NCI-H510A treated with DMSO at 0.1 percent for 48 hours (cell line): ENCODE measurements around the gene SH2D6.
"Not testable (repeated sequence)": the region's sequence is repeated elsewhere in the genome, so short reads cannot be mapped to it uniquely, and the experiment has no call there.

ENCODE experiments used
- DNase-seq: peaks from one replicate; lab custom pipeline; 2025; lab: John Stamatoyannopoulos, UW

SH2D6 gene

DNA sequence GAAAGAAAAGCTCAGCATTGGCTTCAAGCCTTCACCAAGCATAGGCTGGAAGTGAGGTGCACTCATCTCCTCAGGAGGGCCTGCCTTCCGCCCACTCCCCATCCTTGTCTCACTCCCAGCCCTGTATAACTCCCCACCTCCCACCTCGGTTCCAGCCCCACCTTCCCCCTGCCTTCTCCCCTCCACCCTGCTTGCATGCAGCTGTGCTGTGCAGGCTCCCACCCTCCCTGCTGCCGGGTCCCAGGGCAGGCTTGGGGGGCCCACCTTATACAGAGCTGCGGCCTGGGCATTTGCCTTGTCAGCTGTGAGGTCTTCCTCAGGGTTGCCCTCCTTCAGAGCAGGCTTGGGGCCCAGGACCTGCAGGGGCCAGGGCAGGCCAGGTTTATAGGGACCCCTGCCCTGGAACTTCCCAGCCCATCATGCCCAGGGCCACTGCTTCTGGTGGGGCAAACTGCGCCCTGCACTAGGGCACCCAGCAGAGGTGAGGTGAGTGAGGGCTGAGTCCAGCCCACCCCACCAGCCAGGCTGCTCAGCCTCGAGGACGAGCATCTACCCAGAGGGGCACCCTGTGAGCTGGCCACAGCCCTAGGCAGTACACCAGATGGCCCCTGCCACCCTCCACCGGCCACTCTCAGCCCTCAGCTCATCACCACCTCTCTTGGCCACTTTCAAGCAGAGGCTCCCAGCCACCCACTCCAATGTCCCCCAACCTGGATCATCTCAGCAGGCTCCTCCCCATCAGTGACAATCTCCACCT lies 19.9 kb upstream of the SH2D6 start:
- no peak for DNase-seq

DNA sequence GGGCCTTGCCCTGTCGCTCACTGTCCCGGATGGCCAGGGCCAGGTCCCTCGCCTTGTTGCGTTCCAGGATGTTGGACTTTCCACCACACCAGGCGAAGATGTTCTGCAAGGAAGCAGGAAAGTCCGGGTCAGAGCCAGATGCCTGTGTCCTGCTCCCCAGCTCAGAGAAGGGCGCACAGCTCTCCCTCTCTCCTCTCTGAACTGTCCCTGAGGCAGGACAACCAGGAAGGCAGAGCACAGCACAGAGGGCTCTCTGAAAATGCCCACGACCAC lies 19.4 kb upstream of the SH2D6 start:
- no peak for DNase-seq

DNA sequence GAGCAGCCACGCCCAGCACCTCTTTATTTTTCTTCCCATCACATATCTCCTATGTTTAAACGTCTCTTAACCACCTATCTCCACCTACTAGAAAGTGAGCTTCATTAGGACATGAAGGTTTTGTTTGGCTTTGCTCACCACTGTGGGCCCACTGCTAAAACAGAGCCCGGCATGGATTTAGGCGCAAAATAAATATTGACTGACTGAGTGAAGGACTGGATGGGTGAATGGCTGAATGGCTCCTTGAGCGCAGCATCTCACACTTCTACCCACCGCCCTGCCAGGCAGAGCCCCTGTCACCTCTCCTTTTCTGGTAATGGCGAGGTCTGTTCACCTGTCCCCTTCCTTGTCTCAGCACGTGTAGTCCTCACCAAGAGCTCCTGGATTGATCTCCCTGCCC lies 18.5 kb upstream of the SH2D6 start:
- DNase-seq: no peak

DNA sequence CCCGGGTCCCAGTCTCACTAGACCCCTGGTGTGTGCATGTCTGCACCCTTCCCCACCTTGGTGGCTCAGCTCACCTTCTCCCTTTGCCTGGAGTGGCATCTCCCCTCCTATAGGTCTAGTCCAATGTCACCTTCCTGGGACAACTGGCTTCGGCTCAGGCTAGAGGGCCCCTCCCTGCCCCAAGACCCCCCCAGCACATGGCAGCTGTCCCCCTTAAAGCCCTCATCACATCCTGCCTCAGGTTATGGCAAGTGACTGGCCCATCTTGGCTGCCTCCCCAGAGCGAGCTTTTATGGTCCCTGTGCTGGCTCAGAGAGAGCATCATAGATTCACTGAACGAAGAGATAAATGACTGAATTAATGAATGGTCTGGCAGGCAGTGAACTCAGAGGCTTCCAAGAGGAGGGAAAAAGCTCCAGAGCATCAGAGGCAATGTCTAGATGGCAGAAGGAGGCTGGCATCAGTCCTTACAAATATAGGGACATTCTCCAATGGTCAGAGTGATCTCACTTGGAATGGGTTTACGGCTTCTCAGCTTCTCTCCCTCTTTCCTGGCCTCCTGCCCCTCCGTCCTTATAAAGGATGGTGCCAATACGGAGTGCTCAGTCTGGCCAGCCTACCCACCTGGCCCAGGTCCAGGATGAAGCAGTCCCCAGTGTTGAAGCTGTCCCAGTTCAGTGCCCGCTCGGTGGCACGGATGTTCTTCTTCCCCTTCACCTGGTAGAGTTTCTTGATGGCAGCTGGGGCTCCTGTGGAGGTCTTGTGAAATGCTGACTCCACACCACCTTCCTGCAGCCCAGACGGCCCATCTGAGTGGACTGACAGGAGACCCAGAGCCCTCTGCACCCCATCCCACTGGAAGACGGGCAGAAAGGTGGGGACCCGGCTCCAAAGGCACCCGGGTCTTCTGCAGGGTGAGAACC lies 17.7 kb upstream of the SH2D6 start:
- DNase-seq: no peak

DNA sequence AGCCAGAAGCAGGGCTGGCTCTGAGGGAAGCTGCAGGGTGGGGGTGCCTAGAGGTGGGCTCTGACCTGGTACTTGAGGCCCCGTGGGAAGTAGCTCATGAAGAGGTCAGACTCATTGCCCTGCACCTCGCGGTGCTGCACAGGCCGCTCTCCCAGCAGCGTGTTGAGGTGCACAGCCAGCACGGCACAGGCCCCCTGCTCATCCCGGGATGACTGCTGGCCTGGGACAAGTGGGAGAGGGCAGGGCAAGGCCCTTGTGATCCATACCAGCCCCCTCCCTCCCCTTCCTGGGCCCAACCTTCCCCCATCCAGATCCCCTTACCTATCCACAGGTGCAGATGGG lies 17.1 kb upstream of the SH2D6 start:
- no peak for DNase-seq

DNA sequence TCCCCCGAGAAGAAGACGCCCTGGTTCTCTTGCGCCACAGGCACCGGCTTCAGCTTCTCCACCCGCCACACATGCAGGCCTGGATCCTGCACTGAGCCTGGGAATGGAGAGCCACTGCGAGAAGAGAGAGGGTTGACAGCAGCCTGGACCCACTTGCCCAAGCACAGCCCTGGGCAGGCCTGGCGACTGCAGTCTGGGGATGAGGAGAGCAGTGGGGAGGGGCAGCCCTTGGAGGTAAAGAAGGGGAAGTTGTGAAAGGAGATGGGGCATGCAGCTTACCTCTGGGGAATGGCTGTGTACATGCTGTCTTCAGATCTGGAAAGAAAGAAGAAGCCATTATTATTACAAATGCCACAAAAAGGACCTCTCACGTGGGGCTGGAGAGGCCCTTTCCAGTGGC lies 16.7 kb upstream of the SH2D6 start:
- no peak for DNase-seq

DNA sequence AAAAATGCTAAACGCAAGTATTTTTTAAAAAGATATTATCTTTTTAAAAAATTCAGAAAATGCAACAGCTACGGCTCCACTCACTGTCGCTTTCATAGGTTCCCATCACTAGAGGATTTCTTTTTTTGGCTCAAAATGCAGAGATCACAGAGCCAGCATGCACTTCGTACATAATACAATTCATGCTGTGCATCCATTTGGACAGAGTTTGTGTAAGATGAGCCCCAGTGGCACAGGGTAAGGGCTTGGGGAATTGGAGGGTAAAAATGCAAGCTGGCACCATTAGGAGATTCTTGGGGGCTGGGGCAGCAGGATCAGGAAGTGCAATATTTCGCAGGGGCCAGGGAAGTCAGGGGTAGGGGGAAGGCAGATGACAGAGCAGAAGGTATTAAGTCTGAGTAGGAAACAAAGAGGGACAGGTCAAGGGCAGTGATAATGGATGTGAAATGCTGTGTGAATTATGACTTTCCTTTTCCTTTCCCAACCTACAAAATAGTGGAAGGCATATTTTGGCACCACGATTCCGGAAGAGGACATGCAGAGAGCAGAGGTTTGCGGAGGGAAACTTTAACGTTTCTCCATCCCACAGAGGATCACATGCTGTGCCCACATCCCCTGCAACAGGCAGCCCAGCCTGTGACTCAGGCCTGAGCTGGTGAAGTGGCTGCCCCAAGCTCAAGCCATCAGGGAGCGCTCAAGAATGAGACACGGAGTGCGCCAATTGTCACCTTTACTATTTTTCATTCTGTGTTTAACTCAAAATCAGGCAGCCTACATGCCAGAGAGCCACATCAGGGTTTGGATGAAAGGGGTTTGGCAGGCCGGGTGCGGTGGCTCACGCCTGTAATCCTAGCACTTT lies 13.1 kb upstream of the SH2D6 start:
- DNase-seq: no peak

DNA sequence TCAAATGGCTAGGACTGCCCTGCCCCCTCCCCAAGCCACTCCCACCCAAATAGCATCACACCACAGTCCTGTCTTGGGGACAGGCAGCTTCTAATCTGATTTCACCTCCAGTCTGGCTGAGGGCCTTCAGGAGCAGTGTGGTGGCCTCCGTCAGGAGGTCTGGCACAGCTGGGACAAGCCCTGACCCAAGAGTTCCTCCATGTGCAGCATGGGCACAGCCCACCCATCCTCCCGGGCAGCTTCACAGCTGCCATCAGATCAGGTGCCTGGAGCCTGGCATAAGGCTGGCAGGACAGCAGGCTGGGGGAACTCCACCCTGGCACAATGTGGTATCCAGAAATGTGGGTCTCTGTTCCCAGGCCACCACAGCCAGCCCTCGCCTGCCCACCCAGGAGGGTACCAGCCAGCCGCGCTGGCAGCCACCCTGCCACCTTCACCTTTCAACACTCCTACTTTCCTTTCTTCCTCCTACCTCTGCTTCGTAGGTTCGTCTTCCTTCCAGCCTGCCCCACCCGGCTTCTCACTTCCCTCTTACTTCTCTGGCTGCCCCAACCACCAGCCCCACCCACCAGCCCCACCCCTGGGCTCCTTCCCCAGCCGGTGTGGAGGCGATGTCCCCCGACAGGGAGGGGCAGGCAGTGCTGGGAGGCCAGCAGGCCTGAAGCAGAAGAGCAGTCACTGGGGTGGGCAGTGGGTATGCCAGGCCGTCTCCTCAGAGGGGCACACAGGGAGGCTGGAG lies 8.5 kb upstream of the SH2D6 start, which contains the start of gene CAPG:
Gene CAPG (minus strand): TSS at position 522 of the 739 bp plus-strand sequence. CDS start 8,221 bp downstream, outside the sequence.
- no peak for DNase-seq

DNA sequence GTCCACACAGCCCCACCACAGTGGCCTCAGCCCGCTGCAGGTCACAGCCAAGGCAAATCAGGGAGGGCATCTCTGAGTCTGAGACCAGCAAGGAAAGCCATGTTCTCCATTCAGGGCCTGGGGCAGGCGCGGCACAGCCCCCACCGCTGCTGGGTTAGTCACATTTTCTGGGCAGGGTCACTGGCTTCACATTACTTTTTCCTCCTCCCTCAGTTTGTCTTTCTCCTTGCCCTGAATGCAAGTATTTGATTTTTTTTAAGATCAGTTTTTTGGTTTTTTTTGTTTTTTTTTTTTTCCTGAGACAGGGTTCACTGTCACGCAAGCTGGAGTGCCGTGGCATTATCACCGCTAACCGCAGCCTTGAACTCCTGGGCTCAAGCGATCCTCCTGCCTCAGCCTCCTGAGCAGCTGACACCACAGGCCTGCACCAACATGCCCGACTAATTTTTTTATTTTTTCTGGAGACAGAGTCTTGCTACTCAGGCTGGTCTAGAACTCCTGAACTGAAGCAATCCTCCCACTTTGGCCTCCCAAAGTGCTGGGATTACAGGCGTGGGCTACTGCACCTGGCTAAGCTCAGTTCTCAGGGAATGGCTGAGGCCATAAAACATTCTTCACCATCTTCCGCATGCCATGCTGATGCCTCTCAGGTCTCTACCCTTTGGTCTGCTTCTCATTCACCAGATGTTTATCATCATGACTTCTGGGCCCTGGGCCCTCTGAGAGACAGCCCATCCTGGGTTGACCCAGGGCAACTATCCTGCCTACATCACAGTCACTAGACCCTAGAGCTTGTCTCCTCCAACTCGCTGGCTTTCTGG lies 7.7 kb upstream of the SH2D6 start:
- DNase-seq: no peak

DNA sequence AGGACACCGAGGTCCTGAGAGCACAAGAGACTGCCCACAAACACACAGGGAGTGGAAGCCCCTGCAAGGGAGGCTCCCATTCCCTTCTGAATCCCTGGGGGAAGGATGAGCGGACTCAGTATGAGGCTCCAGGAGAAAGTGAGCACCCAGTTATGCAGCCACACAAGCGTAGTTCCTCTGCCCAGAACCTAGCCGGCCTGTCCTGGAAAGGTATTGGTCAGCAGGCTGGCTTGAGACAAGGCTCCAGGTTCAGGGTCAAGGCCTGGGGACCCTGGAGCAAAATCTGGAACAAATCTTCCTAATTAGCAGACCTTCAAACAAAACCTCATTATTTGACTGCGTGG lies 7.1 kb upstream of the SH2D6 start:
- no peak for DNase-seq

DNA sequence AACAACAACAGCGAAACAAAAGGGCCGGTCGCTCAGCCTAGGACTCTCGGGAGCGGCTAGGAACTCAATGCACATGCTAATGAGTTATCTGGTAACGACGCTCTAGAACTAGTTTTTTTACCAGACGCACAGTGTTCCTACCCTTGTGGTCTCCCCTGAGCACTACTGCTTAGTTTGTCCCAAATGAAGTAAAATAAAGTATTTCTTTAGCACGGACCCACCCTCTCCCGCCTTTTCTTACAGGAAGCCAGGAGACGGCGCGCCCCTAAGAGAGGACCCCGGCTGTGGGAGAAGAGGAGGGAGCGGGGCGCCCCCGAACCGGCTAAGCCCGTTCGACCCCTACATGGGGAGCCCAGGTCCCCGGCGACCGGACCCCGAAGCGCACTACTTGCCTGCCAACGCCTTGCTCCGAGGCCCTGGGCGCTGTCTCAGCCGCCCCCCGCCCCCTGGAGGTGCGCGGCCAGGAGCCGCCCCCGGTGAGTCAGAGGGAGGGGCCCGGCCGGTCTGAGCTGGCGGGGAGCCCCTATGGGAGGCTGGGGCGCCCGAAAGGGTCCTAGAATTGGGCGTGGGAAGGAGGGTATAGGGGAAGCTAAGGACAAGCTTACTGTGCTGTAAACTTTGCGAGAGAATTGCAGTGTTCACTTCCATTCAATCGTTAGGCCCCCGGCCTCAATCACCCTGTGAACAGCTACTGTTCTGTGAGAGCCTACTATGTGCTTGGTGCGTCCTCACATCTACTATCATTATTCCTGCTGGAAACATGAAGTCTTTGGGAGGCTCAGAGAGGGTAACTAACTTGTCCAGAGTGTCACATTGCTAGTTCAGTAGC lies 4.7 kb upstream of the SH2D6 start:
- no peak for DNase-seq

DNA sequence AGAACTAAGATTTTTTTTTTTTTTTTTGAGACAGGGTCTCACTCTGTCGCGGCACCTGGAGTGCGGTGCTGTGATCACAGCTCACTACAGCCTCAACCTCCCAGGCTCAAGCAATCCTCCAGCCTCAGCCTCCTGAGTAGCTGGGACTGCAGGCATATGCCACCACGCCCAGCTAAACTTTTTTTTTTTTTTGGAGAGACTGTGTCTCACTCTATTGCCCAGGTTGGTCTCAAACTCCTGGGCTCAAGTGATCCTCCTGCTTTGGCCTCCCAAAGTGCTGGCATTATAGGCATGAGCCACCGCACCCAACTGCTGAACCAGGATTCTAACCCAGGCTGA lies 4.1 kb upstream of the SH2D6 start:
- not testable (repeated sequence) for DNase-seq

DNA sequence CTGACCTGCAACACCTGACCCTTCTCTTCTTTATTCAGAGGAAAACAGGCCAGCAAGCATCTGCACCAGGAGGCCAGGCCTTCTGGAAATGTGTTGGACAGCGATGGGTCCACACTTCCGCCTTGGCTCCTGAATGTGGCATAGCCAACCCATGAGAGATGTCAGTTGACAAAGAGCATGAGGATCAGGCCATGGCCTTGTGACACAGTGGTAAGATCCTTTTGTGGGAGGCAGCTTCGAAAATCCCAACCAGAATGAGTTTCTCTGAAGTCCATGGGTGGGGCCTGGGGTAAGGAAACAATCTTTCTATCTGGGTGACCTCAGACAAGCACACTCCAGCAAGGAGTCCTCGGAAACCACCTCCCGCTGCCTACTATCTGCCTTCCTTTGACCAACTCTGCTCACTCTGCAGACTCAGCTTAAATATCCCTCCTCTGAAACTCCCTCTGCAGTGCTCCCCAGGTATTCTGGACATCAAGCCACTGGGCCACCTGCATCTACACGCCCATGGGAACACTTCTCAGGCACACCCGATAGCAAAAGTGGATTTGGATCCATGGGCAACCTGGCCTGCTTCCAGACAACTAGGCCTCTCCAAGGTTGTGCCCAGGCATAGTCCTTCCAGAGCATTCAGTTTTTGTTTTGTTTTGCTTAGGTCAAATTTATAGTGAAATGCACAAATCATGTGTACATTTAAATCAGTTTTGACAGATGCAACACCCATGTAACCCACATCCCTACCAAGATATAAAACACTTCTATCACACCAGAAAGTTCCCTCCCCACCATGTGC lies 3.6 kb upstream of the SH2D6 start:
- no peak for DNase-seq

DNA sequence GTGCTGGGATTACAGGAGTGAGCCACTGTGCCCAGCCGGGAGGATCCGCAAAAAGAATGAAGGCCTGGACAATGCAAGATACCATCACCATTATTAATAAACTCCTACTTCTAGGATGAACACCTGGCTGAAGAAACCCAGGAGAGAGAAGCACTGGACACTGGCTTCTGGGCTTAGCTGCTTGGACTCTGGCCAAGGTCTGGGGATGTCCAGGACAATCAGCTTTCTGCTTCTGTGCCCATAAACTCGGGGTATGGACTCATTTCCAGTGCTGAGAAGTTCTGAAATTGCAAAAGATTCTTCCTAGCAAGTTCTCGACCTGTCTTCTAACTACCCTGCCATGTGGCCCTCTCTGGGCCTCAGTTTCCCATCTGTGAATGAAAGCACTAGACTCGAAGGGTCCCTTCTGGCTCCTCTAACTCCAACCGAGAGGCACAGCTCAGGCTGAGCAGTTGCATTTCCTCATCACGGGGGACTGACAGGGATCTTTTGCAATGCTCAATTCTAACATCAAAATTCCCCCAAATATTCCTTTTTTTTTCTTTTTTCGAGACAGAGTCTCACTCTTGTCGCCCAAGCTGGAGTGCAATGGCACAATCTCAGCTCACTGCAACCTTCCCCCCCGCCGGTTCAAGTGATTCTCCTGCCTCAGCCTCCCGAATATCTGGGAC lies 2.4 kb upstream of the SH2D6 start:
- no peak for DNase-seq

DNA sequence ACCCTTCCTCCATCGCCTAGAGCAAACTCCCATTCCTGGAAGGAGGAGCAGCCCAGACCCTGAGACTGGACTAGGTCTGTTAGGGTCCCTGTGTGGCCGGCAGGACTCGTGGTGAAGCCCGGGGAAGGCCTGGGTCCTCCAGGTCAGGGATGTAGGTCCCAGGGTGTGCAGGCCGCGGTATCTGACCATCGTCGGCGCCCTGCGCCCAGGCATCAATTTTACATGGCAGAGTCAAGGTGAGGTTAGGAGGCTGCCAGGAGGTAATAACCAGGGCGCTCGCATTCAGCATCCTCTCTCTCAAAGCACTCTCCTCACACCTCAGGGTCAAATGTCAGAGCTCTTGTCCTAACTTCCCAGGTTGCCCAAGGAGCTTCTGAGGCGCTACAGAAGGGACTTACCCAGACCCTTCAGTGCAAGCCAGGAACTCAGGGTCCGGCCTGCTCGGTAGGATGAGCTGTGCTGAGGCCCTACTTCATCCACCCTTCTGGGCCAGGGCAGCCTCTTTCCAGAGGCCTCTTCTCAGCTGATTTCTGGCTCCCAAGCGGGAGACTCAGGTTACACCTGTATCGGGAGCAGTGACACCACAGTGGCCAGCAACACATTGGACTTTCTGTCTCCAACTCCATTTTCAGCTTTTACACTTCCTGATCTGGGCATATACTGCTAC lies 628 bp downstream of the SH2D6 start:
- DNase-seq: no peak

DNA sequence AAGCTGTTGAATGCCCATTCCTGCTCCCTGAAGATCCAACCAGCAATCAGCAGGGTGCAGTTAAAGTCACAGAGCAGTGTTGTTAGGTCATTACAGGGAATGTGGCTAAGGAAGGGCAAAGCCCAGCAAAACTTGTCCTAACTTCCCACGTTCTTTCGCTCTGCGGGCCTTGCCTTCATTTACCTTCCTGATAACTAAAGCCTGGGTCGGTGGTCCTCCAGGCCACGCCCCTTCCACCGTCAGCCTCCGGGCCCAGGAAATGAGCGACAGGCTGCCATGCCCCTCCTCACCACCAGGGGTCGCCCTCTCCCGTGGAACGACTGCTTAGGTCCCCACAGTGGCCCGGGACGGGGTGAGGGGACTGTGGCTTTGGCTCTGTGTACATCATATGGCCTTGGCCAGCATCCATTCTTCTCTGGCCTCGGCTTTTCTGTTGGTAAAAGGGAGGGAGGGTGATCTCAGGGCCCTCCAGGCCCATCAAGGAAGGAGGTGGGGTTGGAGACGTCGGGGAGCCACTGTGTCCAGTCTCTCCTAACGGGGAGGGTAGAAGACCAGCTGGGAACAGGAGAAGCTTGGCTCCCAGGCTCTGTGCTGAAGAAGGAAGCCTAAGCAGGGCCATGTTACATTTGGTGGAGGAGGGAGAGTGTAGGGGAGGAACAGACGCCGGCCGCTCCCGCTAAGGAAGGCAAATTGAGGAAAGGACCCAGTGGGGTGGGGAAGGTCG lies 2.2 kb downstream of the SH2D6 start:
- DNase-seq: peak; percentile 76

DNA sequence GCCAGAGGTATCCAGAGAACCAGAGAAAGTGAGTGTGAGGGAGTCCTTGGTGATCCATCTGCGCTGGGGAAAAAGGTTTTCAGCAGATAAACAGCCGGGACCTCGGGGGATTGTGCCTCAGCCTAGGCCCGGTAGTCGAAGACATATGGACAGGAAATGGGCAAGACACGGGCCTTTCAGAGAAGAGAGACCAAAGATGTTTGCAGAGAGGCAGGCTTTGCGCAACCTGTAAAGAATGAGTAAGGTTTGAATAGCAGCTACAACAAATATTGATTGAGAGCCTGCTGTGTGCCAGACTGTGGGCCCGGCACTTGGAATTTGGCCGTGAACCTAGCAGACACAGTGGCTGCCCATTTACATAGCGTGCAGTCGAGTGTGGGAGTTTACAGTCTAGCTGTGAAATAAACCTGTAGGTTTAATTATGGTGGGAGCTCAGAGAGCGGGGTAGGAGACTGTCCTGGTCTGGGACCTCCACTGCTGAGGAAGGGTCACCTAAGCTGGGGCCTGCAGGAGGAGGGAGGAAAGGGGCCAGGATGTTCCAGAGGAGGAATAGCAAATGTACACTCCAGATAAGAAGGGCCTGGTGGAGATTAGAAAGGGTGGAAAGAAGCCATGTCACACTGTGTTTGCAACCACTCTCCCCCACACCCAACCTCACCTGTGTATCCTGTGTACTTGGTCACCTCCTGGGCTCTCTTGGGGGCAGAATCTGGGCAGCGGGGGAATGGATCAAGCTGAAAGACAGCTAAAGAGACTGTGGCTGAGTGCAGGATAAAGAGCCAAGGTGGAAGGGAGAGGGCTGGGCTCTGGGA lies 3.0 kb downstream of the SH2D6 start:
- peak; percentile 70 for DNase-seq
